GM12891 (cell line): Measurements from ENCODE around the gene CELF5.
"Not testable (repeated sequence)": the region's sequence is repeated elsewhere in the genome, so short reads cannot be mapped to it uniquely, and the experiment has no call there.

ENCODE experiments used
- DNase-seq: peaks from one replicate; pipeline ENCODE4 v3.0.0; 2011; ENCODE audit warnings: low spot score; ENCODE audit not compliant: insufficient read length
- FAIRE-seq: peaks from 2 replicates; lab custom pipeline; 2011; peaks lifted over from hg19 to GRCh38; lab: Jason Lieb, UNC
- PAX5 ChIP-seq: IDR thresholded peaks from 2 replicates; pipeline ENCODE4 v1.6.1; 2011; ENCODE audit warnings: low read length, moderate library complexity, mild to moderate bottlenecking; ENCODE audit not compliant: insufficient read depth, severe bottlenecking
- POLR2A ChIP-seq: IDR thresholded peaks from 2 replicates; pipeline ENCODE4 v1.6.1; 2011; ENCODE audit warnings: low read depth, low read length, control low read depth
- POLR2AphosphoS5 ChIP-seq: IDR thresholded peaks from 2 replicates; pipeline ENCODE4 v1.6.1; 2011; ENCODE audit warnings: low read depth, low read length, control low read depth
- POU2F2 ChIP-seq: IDR thresholded peaks from 2 replicates; pipeline ENCODE4 v1.6.1; 2011; ENCODE audit warnings: low read depth, mild to moderate bottlenecking, control low read depth, low read length, moderate library complexity
- SPI1 ChIP-seq: IDR thresholded peaks from 2 replicates; pipeline ENCODE4 v1.6.1; 2011; ENCODE audit warnings: low read depth, low read length, control low read depth
- TAF1 ChIP-seq: IDR thresholded peaks from 2 replicates; pipeline ENCODE4 v1.6.1; 2011; ENCODE audit warnings: low read depth, low read length, control low read depth

Gene CELF5

GRCh38 chr19:3333020-3333583 lies 108.6 kb downstream of the CELF5 start:
- FAIRE-seq (no peak), DNase-seq (no peak)
- TF ChIP-seq POLR2AphosphoS5: no peak
- TF ChIP-seq SPI1: no peak
- TF ChIP-seq TAF1: no peak
- no peak for TF ChIP-seq PAX5
- no peak for TF ChIP-seq POU2F2
- TF ChIP-seq POLR2A: no peak

GRCh38 chr19:3333662-3334061 lies 109.2 kb downstream of the CELF5 start:
- FAIRE-seq (no peak), DNase-seq (no peak)
- TF ChIP-seq TAF1: no peak
- TF ChIP-seq SPI1: no peak
- TF ChIP-seq POU2F2: no peak
- TF ChIP-seq PAX5: no peak
- no peak for TF ChIP-seq POLR2A
- no peak for TF ChIP-seq POLR2AphosphoS5

- not testable (repeated sequence) for DNase-seq, FAIRE-seq
These were observed 110.4 kb downstream of the CELF5 start for GRCh38 chr19:3334749-3335430.

- no peak for FAIRE-seq
- DNase-seq: no peak
- no peak for TF ChIP-seq POU2F2
- no peak for TF ChIP-seq POLR2AphosphoS5
- no peak for TF ChIP-seq SPI1
- no peak for TF ChIP-seq TAF1
- TF ChIP-seq PAX5: no peak
- no peak for TF ChIP-seq POLR2A
These were observed 111.2 kb downstream of the CELF5 start for GRCh38 chr19:3335431-3336350.

- FAIRE-seq (no peak), DNase-seq (no peak)
- TF ChIP-seq POLR2A (no peak), POU2F2 (no peak), POLR2AphosphoS5 (no peak), TAF1 (no peak), SPI1 (no peak), PAX5 (no peak)
These were observed 111.9 kb downstream of the CELF5 start for GRCh38 chr19:3336351-3336679.

GRCh38 chr19:3336680-3337523 lies 112.4 kb downstream of the CELF5 start:
- TF ChIP-seq PAX5: no peak
- TF ChIP-seq POLR2AphosphoS5: no peak
- no peak for TF ChIP-seq TAF1
- no peak for TF ChIP-seq POU2F2
- no peak for TF ChIP-seq POLR2A
- DNase-seq (no peak), FAIRE-seq (no peak)

- DNase-seq: no peak
These were observed 114.2 kb downstream of the CELF5 start for GRCh38 chr19:3338541-3339181.

GRCh38 chr19:3340340-3340739 lies 115.9 kb downstream of the CELF5 start:
- FAIRE-seq (no peak), DNase-seq (no peak)
- TF ChIP-seq POLR2AphosphoS5: no peak
- no peak for TF ChIP-seq SPI1
- TF ChIP-seq PAX5: no peak
- TF ChIP-seq POU2F2: no peak
- no peak for TF ChIP-seq POLR2A
- TF ChIP-seq TAF1: no peak

More at GRCh38 chr19:3338541-3339181, 114.2 kb downstream of the CELF5 start:
- no peak for FAIRE-seq
- TF ChIP-seq TAF1 (no peak), POLR2AphosphoS5 (no peak), PAX5 (no peak), POU2F2 (no peak), SPI1 (no peak), POLR2A (no peak)
